EL (cell line): Measurements from ENCODE around the gene METTL22.

Experiments
- DNase-seq: peaks from one replicate; pipeline ENCODE4 v3.0.0-alpha.2; 2016

Gene METTL22

DNA sequence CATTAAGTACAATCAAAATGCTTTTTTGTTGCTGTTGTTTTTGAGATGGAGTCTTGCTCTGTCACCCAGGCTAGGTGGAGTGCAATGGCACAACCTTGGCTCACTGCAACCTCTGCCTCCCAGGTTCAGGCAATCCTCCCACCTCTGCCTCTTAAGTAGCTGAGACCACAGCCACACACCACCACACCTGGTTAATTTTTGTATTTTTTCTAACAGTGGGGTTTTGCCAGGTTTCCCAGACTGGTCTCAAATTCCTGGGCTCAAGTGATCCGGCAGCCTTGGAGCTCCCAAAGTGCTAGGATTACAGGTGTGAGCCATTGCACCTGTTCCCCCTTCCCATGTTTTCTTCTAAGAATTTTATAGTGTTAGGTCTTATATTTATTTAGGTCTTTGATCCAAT, 48.0 kb downstream of the METTL22 start:
- DNase-seq: no peak

GRCh38 chr16:8670014-8670560, 48.6 kb downstream of the METTL22 start:
- DNase-seq: no peak

DNA sequence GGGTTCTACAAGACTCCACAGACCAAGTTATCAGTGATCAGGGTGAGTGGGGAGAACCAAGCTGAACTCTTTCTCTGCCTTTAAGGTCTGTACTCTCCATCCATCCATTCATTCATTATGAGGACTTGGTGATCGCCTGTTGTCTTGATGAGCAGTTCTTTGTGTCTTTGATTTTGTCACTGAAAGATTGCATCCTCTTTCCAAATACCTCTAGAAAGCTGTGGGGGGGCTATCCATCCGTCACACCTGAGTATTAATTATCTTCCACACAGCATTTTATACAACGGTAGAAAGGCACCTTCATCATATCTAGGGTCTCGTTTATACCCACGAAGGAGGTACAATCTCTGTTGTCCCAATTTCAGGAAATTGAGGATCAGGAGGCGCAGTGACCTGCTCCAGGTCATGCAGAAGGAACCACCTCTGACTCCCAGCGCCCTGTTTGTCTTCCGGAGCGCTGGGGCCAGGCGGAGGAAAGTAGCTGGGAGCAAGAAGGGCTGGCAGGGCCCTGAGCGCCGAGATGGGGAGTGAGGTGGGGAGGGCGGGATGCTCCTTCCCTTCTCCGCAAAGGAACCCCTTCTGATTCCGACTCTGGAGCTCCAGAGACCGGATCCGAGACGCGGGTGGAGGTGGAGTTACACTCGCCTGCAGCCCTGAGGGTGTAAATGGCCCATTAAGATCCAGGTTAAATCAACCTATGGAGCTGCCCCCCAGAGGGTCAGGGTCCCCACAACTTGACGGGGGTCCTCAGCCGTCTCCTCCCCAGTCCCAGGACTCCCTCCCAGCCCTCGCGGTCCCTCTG, 52.3 kb downstream of the METTL22 start:
- peak; percentile 11 for DNase-seq

- peak; percentile 81 for DNase-seq
Observed at GRCh38 chr16:8674413-8675022, 53.0 kb downstream of the METTL22 start, which contains the start of gene ABAT. ABAT (plus strand) TSS chr16:8674617; CDS start chr16:8735740, 61,123 bp downstream.

DNA sequence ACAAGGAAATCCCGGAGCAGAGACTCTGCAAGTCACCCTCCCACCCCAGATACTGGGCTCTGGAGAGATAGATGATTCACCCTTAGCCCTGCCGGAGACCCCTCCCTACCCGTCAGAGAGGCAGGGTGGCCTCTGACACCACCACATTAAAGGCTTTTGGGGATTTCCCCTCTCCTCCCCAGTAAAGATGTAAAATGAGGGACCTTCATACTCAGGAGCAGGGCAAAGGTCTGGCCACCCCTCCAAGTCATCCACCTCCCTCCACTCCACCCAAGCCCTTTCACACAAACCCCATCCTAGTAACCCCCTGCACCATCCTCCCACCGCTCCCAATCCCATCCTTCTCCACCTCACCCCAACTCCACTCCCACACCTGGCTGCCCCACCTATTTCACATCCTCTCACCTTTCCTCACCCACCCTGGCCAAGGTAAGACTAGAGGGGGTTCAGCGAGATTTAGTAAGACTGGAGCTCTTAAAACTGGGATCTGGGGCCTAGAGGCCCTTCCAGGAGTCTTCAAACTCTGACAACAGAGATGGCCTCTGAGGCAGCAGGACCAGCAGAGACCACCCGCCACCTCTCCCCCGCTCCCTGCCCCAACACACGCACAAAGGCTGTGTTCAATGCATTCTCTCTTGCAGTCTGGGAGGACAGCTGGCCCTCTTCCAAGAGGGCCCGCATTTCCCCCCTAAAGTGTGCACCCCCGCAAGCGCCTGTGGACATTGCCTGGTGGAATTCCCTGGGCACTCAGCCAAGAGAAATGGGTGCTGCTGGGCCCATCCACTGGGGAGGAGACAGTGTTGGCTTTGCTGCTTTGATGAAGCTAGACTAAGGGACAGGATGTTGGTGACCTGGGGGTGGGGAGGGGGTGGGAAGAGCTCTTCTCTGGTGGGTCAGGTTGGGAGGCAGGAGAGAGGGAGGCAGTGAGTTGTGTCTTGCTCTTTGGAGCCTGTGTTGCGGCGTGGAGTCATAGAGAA, 54.0 kb downstream of the METTL22 start:
- no peak for DNase-seq

DNA sequence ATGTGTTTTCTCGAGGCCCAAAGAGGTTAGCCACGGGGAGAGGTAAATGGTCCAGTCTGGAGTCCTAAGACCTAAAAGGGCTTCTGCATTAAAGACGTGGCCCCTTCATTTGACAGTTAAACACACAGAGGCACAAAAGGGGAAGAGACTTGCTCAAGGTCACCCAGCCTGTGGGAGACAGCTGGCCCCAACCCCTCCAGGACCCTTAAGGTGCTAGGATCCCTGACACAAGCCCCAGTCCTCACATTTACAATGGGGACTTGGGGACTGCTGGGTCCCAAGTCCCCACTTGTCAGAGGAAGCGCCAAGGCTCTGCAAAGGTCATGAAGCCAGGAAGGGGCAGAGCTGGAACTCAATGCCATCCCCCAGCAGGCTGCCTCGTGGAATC, 54.7 kb downstream of the METTL22 start:
- no peak for DNase-seq

- DNase-seq: no peak
Observed at GRCh38 chr16:8676737-8677375, 55.4 kb downstream of the METTL22 start.

GRCh38 chr16:8677481-8677880, 56.0 kb downstream of the METTL22 start:
- DNase-seq: peak; percentile 43

DNA sequence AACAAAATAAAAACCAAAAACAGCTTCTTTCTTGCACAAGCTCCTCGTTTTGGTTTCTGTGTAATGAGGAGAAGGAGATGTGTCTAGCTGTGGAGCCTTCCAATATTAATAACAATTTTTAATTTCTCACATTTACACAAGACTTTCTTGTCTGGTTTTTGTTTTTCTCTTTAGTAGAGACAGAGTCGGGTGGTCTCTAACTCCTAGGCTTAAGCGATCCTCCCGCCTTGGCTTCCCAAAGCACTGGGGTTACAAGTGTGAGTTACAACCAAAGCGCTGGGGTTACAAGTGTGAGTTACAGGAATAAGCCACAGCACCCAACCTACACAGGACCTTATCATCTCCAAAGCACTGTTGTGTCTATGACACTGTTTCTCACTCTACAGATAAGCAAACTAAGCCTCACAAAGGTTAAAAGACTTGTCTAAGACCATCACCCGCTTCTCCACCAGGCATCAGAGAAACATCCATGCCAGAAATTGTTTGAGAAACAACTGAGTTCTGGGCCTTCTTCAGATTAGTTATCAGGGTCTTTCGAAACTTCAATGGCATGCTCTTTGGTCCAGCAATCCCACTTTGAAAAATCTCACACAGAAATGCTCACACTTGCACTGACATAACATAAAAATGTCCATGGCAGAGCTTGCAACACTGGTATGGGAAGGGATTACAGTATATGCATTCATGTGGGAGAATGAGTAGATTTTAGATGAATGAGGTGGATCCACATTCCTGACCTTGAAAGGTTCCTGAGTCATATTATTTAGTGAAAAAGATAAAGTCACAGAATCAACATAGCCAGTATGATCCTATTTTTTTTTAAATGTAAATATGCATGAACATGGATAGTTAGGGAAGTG, 56.8 kb downstream of the METTL22 start:
- peak; percentile 30 for DNase-seq

- DNase-seq: no peak
Observed at GRCh38 chr16:8679151-8679550, 57.7 kb downstream of the METTL22 start.

GRCh38 chr16:8682551-8683259, 61.2 kb downstream of the METTL22 start:
- no peak for DNase-seq

- no peak for DNase-seq
Observed at GRCh38 chr16:8683640-8684039, 62.1 kb downstream of the METTL22 start.

- DNase-seq: no peak
Observed at GRCh38 chr16:8685617-8686016, 64.1 kb downstream of the METTL22 start.

DNA sequence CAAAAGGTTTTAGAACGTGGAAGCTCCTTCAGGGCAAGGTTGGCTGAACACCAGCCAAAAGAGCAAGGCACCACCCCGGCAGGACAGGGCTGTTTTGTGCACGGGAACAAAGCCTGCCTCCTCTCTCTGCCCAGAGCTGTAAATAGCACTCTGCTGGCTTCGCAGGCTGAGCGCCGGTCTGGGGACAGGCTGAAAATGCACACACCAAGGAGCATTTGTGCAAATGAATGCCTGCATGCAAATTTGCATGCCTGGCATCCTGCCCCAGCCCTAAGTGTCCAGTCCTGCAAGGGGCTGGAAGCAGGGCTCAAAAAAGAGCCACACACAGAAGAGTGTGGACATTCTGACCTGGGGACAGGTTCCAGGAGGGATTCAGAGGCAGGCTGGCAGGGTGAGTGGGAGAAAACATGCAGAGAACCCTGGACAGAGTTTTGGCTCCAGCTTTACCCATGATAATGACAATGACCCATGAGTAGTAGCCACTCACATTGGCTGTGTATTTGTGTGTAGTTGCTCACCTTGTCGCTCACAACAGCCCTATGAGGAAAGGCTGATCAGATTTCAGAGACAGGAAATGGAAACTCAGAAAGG, 64.6 kb downstream of the METTL22 start:
- DNase-seq: no peak

- DNase-seq: no peak
Observed at GRCh38 chr16:8686879-8687278, 65.4 kb downstream of the METTL22 start.

GRCh38 chr16:8689686-8690085, 68.2 kb downstream of the METTL22 start:
- no peak for DNase-seq

GRCh38 chr16:8691728-8692127, 70.2 kb downstream of the METTL22 start:
- no peak for DNase-seq

DNA sequence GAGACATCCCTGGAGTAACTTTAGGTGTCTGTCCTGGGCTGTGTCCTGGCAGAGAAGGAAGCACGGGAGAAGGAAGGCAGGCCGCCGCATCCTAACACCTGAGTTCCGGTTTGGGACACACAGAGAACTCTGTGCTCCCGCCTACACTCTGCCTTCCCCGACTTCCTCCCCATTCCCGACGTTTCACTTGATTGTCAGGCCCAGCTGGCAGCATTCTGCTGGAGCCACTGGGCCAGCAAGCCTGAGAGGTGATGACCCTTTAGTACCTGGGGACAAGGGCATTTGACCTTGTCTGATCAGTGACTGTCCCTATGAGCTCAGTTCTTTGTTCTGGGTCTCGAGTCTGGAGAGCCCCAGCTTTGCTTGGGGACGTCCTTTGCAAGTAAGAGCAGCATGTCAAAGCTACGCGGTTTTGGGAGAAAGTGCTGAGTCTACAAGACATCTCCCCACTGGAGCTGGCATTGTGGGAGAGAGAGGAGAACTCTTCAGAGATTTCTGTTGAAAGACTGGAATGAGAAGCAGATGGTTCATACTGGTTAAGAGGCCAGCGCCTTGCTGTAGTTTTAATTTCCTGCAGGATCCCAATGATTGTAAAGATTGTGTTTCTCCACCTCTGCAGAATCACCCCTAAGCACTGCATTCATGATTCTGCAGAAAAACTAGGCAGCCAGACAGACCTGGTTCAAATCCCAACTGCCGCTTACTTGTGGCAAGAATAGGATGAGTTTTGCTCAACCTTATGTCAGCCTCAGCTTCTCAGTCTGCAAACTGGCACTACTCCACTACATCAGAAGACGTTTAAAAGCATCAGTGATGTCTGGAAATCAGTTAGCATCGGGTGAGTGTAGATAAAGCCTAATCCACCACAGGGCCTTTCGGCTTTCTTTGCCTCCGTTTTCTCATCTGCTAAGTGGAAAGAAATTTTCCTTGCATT, 73.6 kb downstream of the METTL22 start:
- no peak for DNase-seq

DNA sequence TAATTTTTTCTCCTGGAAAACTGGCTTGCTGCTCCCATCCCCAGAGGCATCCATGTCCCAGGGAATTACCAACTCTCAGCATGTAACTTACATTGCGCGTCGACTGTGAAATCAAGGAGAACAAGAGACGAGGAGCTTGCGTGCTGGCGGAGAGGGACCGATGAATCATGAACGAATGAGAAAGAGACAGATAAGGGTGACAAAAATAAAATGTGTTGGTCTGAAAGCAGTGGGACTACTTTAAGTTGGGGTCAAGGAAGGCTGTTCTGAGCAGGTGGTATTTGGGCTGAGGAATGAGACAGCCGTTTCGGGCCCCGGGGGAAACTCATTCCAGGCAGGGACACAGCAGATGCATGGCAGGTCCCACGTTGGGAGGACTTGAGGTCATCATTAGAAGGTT, 75.4 kb downstream of the METTL22 start:
- no peak for DNase-seq
